Measurements from ENCODE around the gene MRPS7.

The MRPS7 gene

GRCh38 chr17:75261336-75262111 lies at the start of gene MRPS7, which contains the start of gene GGA3:
Gene MRPS7 (plus strand): TSS chr17:75261879. CDS start chr17:75261901, 22 bp downstream.
Gene GGA3 (minus strand): TSS chr17:75261606. CDS start chr17:75261587, 19 bp downstream.
- Histone ChIP-seq H3K4me3 (replicated peaks; ENCODE audit: low read depth, low read length) (peak within 1 kb of the TSS; percentile 84), H3K36me3 (ENCODE audit: control insufficient read depth, insufficient read depth, low read length) (peaks cover 21% of the 10 kb centered on the region), H3K27me3 (replicated peaks; ENCODE audit: control insufficient read depth, insufficient read depth, low read length) (no peaks in the 10 kb centered on the region)
- TF ChIP-seq CTCF (IDR thresholded peaks at IDR 0.05; ENCODE audit: insufficient read depth, low read length, poor library complexity, severe bottlenecking), result no peak
- DNase-seq (ENCODE audit: extremely low read depth, insufficient read length), result peak; percentile 93

DNA sequence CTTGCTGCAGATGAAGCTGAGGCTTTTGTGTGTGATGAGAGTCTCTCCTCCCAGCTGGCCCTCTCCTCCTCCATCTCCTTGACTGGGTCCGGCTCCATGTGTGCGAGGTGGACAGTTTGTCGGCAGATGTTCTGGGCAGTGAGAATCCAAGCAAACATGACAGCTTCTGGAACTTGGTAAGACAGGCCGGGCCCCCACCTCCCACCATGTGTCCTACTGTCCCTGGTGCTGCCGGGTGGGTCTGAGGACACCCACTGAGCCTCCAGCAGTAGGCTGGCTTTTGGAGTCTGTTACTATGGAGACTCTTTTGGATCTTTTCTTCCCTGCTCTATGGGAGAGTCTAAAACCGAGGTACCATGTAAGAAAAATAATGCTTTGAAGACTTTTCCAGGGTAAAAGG lies 43.5 kb upstream of the MRPS7 start:
- no peak for TF ChIP-seq CTCF (IDR thresholded peaks at IDR 0.05; ENCODE audit: insufficient read depth, low read length, poor library complexity, severe bottlenecking)
- no peak for DNase-seq (ENCODE audit: extremely low read depth, insufficient read length)
- H3K36me3 ChIP-seq (ENCODE audit: control insufficient read depth, insufficient read depth, low read length), result peaks cover 9% of the 10 kb centered on the region

DNA sequence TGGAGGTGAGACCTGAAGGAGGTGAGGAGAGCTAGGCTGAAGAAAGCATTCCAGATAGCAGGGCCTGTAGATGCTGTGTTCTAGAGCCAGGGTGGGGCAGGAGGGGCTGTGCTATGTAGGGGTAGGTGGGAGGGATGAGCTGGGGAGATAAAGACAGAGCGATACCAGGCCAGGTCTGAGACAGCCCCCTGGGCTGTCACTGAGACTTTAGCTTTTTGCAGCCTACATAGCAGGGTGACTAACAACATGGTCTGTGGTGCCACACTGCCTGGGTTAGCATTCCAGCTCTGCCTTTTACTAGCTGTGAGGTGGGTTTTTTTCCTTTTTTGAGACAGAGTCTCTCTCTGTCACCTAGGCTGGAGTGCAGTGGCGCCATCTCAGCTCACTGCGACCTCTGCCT lies 41.9 kb upstream of the MRPS7 start:
- TF ChIP-seq CTCF (IDR thresholded peaks at IDR 0.05; ENCODE audit: insufficient read depth, low read length, poor library complexity, severe bottlenecking), result no peak
- no peaks in the 10 kb centered on the region for H3K27me3 ChIP-seq (replicated peaks; ENCODE audit: control insufficient read depth, insufficient read depth, low read length)
- no peak for DNase-seq (ENCODE audit: extremely low read depth, insufficient read length)
- peaks cover 9% of the 10 kb centered on the region for H3K36me3 ChIP-seq (ENCODE audit: control insufficient read depth, insufficient read depth, low read length)
- no peak overlapping the region for H3K4me3 ChIP-seq (replicated peaks; ENCODE audit: low read depth, low read length)

More for the DNA sequence above, 43.5 kb upstream of the MRPS7 start:
- Histone ChIP-seq H3K4me3 (replicated peaks; ENCODE audit: low read depth, low read length) (no peak overlapping the region), H3K27me3 (replicated peaks; ENCODE audit: control insufficient read depth, insufficient read depth, low read length) (no peaks in the 10 kb centered on the region)

- H3K4me3 ChIP-seq (replicated peaks; ENCODE audit: low read depth, low read length), result no peak overlapping the region
- no peak for DNase-seq (ENCODE audit: extremely low read depth, insufficient read length)
- TF ChIP-seq CTCF (IDR thresholded peaks at IDR 0.05; ENCODE audit: insufficient read depth, low read length, poor library complexity, severe bottlenecking), result no peak
- no peaks in the 10 kb centered on the region for H3K27me3 ChIP-seq (replicated peaks; ENCODE audit: control insufficient read depth, insufficient read depth, low read length)
- peaks cover 26% of the 10 kb centered on the region for H3K36me3 ChIP-seq (ENCODE audit: control insufficient read depth, insufficient read depth, low read length)
These were observed 36.7 kb upstream of the MRPS7 start for GRCh38 chr17:75225016-75225415.

- peaks cover 37% of the 10 kb centered on the region for H3K36me3 ChIP-seq (ENCODE audit: control insufficient read depth, insufficient read depth, low read length)
- no peak for TF ChIP-seq CTCF (IDR thresholded peaks at IDR 0.05; ENCODE audit: insufficient read depth, low read length, poor library complexity, severe bottlenecking)
- no peak for DNase-seq (ENCODE audit: extremely low read depth, insufficient read length)
- H3K4me3 ChIP-seq (replicated peaks; ENCODE audit: low read depth, low read length), result no peak overlapping the region
- H3K27me3 ChIP-seq (replicated peaks; ENCODE audit: control insufficient read depth, insufficient read depth, low read length), result no peaks in the 10 kb centered on the region
These were observed 34.0 kb upstream of the MRPS7 start for GRCh38 chr17:75227729-75228128.

Measured in GM06990 (cell line).